HL-60/S4 (cell line): ENCODE measurements around the gene ZBTB7C.

Experiments used
- in situ Hi-C: fragments of 300-500 bp; cut with MboI; formaldehyde crosslinking; loops from 2 replicates; pipeline ENCODE4 v1.14.3; 2022; ENCODE audit warnings: low sequenced_read_pairs

Gene ZBTB7C

GRCh38 chr18:48265328-48265727 lies 143.9 kb downstream of the ZBTB7C start:
- in situ Hi-C loops, result no loop called here

GRCh38 chr18:48263914-48264902 lies 145.0 kb downstream of the ZBTB7C start:
- in situ Hi-C loops, result no loop called here

- in situ Hi-C loops, result no loop called here
Observed at GRCh38 chr18:48263192-48263853, 145.9 kb downstream of the ZBTB7C start.

- in situ Hi-C loops, result no loop called here
Observed at GRCh38 chr18:48260237-48260636, 148.9 kb downstream of the ZBTB7C start.

GRCh38 chr18:48256848-48257247 lies 152.3 kb downstream of the ZBTB7C start:
- in situ Hi-C loops, result no loop called here

- in situ Hi-C loops, result no loop called here
Observed at GRCh38 chr18:48254077-48254602, 155.0 kb downstream of the ZBTB7C start.

GRCh38 chr18:48252525-48252924 lies 156.7 kb downstream of the ZBTB7C start:
- in situ Hi-C loops, result no loop called here

GRCh38 chr18:48250918-48251317 lies 158.3 kb downstream of the ZBTB7C start:
- in situ Hi-C loops, result no loop called here

GRCh38 chr18:48250362-48250907 lies 158.7 kb downstream of the ZBTB7C start:
- in situ Hi-C loops, result no loop called here

- in situ Hi-C loops, result no loop called here
Observed at GRCh38 chr18:48249854-48250253, 159.3 kb downstream of the ZBTB7C start.

GRCh38 chr18:48244530-48244929 lies 164.7 kb downstream of the ZBTB7C start:
- in situ Hi-C loops, result no loop called here

- in situ Hi-C loops, result loop anchor here (10.0 kb wide), 1 partner anchor 206 kb away; no protein-coding TSS in a partner anchor
Observed at GRCh38 chr18:48238636-48239035, 170.5 kb downstream of the ZBTB7C start.

- in situ Hi-C loops, result loop anchor here (10.0 kb wide), 1 partner anchor 207 kb away; no protein-coding TSS in a partner anchor
Observed at GRCh38 chr18:48238206-48238605, 171.0 kb downstream of the ZBTB7C start.

- in situ Hi-C loops, result loop anchor here (10.0 kb wide), 1 partner anchor 208 kb away; no protein-coding TSS in a partner anchor
Observed at GRCh38 chr18:48236822-48237221, 172.4 kb downstream of the ZBTB7C start.

GRCh38 chr18:48230467-48231113 lies 178.6 kb downstream of the ZBTB7C start:
- in situ Hi-C loops, result loop anchor here (10.0 kb wide), 1 partner anchor 214 kb away; no protein-coding TSS in a partner anchor

- in situ Hi-C loops, result no loop called here
Observed at GRCh38 chr18:48229552-48229981, 179.6 kb downstream of the ZBTB7C start.

- in situ Hi-C loops, result no loop called here
Observed at GRCh38 chr18:48228841-48229240, 180.3 kb downstream of the ZBTB7C start.

- in situ Hi-C loops, result no loop called here
Observed at GRCh38 chr18:48228301-48228715, 180.9 kb downstream of the ZBTB7C start.

GRCh38 chr18:48227206-48227605 lies 182.0 kb downstream of the ZBTB7C start:
- in situ Hi-C loops, result no loop called here

- in situ Hi-C loops, result no loop called here
Observed at GRCh38 chr18:48226401-48226800, 182.8 kb downstream of the ZBTB7C start.
